Skeletal muscle tissue (tissue), 4 donors: Measurements from ENCODE around the gene GNAS. TPM values are rescaled to one million over a fixed set of nuclear protein-coding genes. Genes with fewer than 3 reads are reported as not detected.

ENCODE experiments used
- H3K27ac ChIP-seq: one replicate; pipeline ENCODE4 v1.7.0; 2013; ENCODE audit warnings: mild to moderate bottlenecking, low read depth, low read length, inconsistent platforms
- H3K27me3 ChIP-seq, 3 donors: one replicate each; pipeline ENCODE4 v1.7.0; 2013; ENCODE audit warnings: low read length in 3 of 3; ENCODE audit not compliant: control insufficient read depth in 3 of 3, insufficient read depth in 3 of 3
- H3K36me3 ChIP-seq, 3 donors: one replicate each; pipeline ENCODE4 v1.7.0; 2013; ENCODE audit warnings: low read length in 3 of 3; ENCODE audit not compliant: control insufficient read depth in 3 of 3, insufficient read depth in 3 of 3
- H3K4me1 ChIP-seq, 3 donors: one replicate each; pipeline ENCODE4 v1.7.0; 2013; ENCODE audit warnings: low read length in 3 of 3, mild to moderate bottlenecking in 3 of 3; ENCODE audit not compliant: control insufficient read depth in 3 of 3, insufficient read depth in 3 of 3
- H3K4me3 ChIP-seq, 3 donors: one replicate each; pipeline ENCODE4 v1.7.0; 2013; ENCODE audit warnings: low read length in 3 of 3
- H3K9ac ChIP-seq, 3 donors: one replicate each; pipeline ENCODE4 v1.7.0; 2013; ENCODE audit warnings: low read length in 3 of 3, mild to moderate bottlenecking in 3 of 3, moderate library complexity in 2 of 3, low read depth in 1 of 3
- H3K9me3 ChIP-seq, 3 donors: one replicate each; pipeline ENCODE4 v1.7.0; 2013; ENCODE audit warnings: low read length in 3 of 3; ENCODE audit not compliant: control insufficient read depth in 3 of 3
- total RNA-seq: library from RNA; depleted of rRNA; stranded (reverse); fragments of >200 nt; gene quantifications from one replicate; pipeline ENCODE4 v1.2.3, GENCODE V29; 2014
- donor health status: Osteomylitis.

Gene GNAS
- total RNA-seq, 1 donor from 2014 or later: 820 TPM

GRCh38 chr20:58876437-58876836, 23.9 kb downstream of the GNAS start:
- Histone ChIP-seq H3K9me3 (no peaks in the 10 kb centered on the region), H3K27me3 (no peaks in the 10 kb centered on the region), H3K4me1 (peaks cover 2 to 3% (median 2%) of the 10 kb centered on the region in 3 donors), H3K4me3 (no peak overlapping the region), H3K36me3 (no peaks in the 10 kb centered on the region), H3K9ac (no peak overlapping the region), H3K27ac (no peak overlapping the region)

GRCh38 chr20:58877050-58877975, 24.8 kb downstream of the GNAS start:
- Histone ChIP-seq H3K27ac (no peak overlapping the region), H3K36me3 (no peaks in the 10 kb centered on the region), H3K4me3 (no peak overlapping the region), H3K4me1 (peaks cover 3 to 5% (median 4%) of the 10 kb centered on the region in 3 donors), H3K27me3 (no peaks in the 10 kb centered on the region), H3K9me3 (no peaks in the 10 kb centered on the region), H3K9ac (no peak overlapping the region)

GRCh38 chr20:58877976-58878360, 25.5 kb downstream of the GNAS start:
- Histone ChIP-seq H3K27ac (no peak overlapping the region), H3K4me1 (peaks cover 3 to 8% (median 4%) of the 10 kb centered on the region in 3 donors), H3K9ac (no peak overlapping the region), H3K36me3 (no peaks in the 10 kb centered on the region), H3K9me3 (no peaks in the 10 kb centered on the region), H3K27me3 (no peaks in the 10 kb centered on the region), H3K4me3 (no peak overlapping the region)

GRCh38 chr20:58878399-58878798, 25.9 kb downstream of the GNAS start:
- no peak overlapping the region for H3K9ac ChIP-seq
- H3K36me3 ChIP-seq: no peaks in the 10 kb centered on the region
- no peak overlapping the region for H3K4me3 ChIP-seq
- H3K27me3 ChIP-seq: no peaks in the 10 kb centered on the region
- H3K27ac ChIP-seq: no peak overlapping the region
- H3K4me1 ChIP-seq: peaks cover 3 to 8% (median 4%) of the 10 kb centered on the region in 3 donors
- no peaks in the 10 kb centered on the region for H3K9me3 ChIP-seq

- no peaks in the 10 kb centered on the region for H3K36me3 ChIP-seq
- H3K9ac ChIP-seq: no peak overlapping the region
- H3K4me1 ChIP-seq: peaks cover 3 to 8% (median 4%) of the 10 kb centered on the region in 3 donors
- no peak overlapping the region for H3K4me3 ChIP-seq
- H3K9me3 ChIP-seq: no peaks in the 10 kb centered on the region
- H3K27me3 ChIP-seq: no peaks in the 10 kb centered on the region
- no peak overlapping the region for H3K27ac ChIP-seq
Observed at GRCh38 chr20:58880441-58880840, 27.9 kb downstream of the GNAS start.

- Histone ChIP-seq H3K27ac (no peak overlapping the region), H3K36me3 (no peaks in the 10 kb centered on the region), H3K27me3 (no peaks in the 10 kb centered on the region), H3K9me3 (no peaks in the 10 kb centered on the region), H3K9ac (no peak overlapping the region), H3K4me3 (peak overlapping the region in 1 of 3 donors; percentile 54), H3K4me1 (peaks cover 3 to 8% (median 4%) of the 10 kb centered on the region in 3 donors)
Observed at GRCh38 chr20:58880994-58881752, 28.7 kb downstream of the GNAS start.

- Histone ChIP-seq H3K27ac (no peak overlapping the region), H3K9ac (peak overlapping the region in 1 of 3 donors; percentile 5)
Observed at GRCh38 chr20:58882704-58883089, 30.2 kb downstream of the GNAS start.

GRCh38 chr20:58883241-58883691, 30.8 kb downstream of the GNAS start:
- peak overlapping the region in 1 of 3 donors; percentile 5 for H3K9ac ChIP-seq

More at GRCh38 chr20:58882704-58883089, 30.2 kb downstream of the GNAS start:
- Histone ChIP-seq H3K9me3 (no peaks in the 10 kb centered on the region), H3K36me3 (no peaks in the 10 kb centered on the region), H3K27me3 (no peaks in the 10 kb centered on the region), H3K4me3 (peak overlapping the region in 1 of 3 donors; percentile 9), H3K4me1 (peaks cover 3 to 8% (median 4%) of the 10 kb centered on the region in 3 donors)

GRCh38 chr20:58884966-58885365, 32.5 kb downstream of the GNAS start:
- no peak overlapping the region for H3K9ac ChIP-seq
- no peak overlapping the region for H3K27ac ChIP-seq
- no peaks in the 10 kb centered on the region for H3K9me3 ChIP-seq
- H3K4me1 ChIP-seq: peaks cover 3 to 8% (median 4%) of the 10 kb centered on the region in 3 donors
- H3K4me3 ChIP-seq: no peak overlapping the region
- no peaks in the 10 kb centered on the region for H3K27me3 ChIP-seq
- no peaks in the 10 kb centered on the region for H3K36me3 ChIP-seq

More at GRCh38 chr20:58883241-58883691, 30.8 kb downstream of the GNAS start:
- Histone ChIP-seq H3K27me3 (no peaks in the 10 kb centered on the region), H3K27ac (no peak overlapping the region), H3K4me3 (no peak overlapping the region), H3K9me3 (no peaks in the 10 kb centered on the region), H3K36me3 (no peaks in the 10 kb centered on the region), H3K4me1 (peaks cover 3 to 8% (median 4%) of the 10 kb centered on the region in 3 donors)
